HG03066 (cell line): ENCODE measurements around the gene CDPF1.
"Not testable (repeated sequence)": the region's sequence is repeated elsewhere in the genome, so short reads cannot be mapped to it uniquely, and the experiment has no call there.

Experiments
- ATAC-seq: cut with Tn5 transposase; IDR thresholded peaks from one replicate; pipeline ENCODE4 v1.9.1; 2021; ENCODE audit warnings: low read depth; ENCODE audit not compliant: unreplicated experiment

The CDPF1 gene

DNA sequence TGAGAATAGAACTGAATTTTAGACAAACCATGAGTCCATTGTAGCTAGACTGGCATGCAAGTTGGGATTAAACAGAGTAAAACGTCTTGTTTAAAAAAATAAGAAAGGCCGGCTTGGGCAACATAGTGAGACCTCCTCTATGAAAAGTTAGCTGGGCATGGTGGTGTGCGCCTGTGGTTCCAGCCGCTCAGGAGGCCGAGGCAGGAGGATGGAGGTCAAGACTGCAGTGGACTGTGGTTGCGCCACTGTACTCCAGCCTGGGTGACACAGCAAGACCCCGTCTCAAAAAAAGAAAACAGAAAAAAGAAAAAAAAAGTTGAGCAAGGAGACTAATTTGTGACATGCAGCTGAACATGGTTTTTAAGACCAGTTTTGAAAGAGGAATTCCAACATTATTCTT lies 23.5 kb downstream of the CDPF1 start:
- no peak for ATAC-seq

DNA sequence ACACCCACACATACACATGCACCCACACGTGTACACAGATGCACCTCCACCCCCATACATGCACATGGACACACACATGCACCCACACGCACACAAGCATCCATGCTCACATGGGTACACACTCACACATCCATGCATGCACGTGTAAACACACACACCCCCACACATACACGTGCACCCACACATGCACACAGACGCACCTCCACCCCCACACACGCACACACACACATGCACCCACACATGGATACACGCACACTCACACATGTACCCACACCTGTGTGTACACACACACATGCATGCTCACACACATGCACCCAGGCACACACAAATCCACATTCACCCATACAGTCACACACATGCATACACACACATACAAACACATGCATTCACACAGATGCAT lies 24.5 kb downstream of the CDPF1 start:
- ATAC-seq, result no peak

DNA sequence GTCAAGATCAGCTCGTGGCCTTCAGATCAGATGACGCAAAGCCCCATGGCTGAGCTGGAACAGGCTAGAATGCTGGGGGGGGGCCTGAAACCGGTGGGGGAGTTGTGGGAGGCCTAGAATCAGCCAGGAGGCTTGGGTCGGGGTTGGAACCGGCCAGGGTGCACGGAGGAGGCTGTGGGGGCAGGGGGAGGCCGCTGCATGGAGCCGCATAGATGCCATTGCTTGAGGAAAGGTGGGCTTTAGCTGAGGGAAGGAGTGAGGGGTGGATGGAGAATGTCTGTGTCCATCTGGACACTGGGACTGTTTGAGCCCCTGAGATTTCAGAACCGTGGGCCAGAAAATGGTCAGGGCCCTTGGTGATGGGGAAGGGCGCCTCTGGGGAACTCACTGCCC lies 25.2 kb downstream of the CDPF1 start:
- no peak for ATAC-seq

DNA sequence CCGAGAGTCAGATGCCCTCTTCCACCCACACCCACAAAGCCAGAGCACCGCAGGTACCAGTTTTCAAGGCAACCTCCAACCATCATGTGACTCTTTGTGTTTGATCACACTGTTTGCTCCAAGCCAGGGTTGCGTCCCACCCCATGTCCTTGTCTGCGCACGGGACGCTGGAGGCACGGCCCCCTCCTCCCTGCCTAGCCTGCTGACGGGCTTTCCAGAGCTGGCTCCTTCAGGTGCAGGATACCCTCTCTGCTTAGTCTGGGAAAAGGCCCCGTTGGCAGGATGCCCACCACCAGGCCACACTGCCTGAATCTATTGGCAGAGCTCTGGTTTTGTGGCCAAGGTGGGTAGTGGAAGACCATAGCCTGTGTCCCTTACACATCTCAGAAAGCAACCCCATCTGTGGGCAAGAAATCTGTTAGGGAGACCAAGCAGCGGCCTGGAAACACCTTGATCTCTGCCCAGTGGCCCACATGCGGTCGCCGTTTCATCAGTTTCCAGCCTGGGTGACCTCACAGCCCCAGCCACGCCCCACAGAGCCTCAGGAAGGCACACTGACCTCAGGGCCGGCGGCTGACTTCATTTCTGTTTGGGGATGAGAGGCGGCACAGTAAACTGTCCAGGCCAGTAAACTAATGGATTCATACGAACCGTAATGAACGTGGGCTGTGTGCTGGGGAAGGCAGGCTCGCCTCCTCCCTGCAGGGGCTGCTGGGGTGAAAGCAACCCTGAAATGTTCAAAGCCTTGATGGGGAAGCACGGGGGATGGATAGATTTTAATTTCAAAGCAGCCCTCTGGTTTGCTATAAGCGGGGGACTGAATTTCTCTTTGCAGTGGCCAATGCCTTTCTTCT lies 25.8 kb downstream of the CDPF1 start:
- ATAC-seq, result no peak

DNA sequence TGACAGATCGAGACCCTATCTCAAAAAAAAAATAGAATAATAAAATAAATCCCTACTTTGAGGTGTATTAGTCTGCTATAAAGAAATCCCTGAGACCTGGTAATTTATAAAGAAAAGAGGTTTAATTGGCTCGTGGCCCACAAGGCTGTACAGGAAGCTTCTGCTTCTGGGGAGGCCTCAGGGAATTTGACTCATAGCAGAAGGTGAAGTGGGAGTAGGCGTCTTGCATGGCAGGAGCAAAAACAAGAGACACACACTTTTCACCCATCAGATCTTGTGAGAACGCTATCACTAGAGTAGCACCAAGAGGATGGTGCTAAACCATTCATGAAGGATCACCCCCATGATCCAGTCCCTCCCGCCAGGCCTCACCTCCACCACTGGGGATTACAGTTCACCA lies 29.2 kb downstream of the CDPF1 start:
- ATAC-seq, result no peak

DNA sequence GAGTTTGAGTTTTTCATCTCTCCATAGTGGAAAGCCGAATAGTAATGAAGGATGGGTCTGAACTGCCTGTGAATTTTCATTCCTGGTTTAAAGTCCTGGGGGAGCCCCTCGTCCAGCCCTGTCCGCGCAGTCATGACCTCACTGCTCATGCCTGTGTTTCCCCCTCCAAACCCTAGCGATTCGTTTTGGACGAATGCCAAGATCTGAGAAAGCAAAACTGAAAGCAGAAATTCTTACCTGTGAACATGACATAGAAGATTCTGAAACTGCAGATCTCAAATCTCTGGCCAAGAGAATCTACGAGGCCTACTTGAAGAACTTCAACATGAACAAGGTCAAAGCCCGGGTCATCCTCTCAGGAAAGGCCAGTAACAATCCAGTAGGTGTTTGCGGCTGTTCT lies 30.5 kb downstream of the CDPF1 start:
- ATAC-seq, result no peak

DNA sequence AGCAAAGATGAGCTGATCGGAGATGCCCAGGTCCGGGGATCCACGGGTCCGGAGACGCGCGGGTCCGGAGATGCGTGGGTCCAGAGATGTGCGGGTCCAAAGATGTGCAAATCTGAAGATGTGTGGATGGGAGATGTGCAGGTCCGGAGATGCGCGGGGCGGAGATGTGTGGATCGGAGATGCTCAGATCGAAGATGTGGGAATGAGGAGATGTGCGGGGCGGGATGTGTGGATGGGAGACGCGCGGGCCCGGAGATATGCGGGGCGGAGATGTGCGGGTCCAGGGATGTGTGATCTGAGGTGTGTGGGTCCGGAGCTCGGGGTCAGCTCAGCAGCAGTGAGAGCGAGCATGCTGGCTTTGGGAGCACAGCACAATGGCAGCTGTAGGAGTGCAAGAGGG lies 35.5 kb downstream of the CDPF1 start:
- ATAC-seq, result no peak

DNA sequence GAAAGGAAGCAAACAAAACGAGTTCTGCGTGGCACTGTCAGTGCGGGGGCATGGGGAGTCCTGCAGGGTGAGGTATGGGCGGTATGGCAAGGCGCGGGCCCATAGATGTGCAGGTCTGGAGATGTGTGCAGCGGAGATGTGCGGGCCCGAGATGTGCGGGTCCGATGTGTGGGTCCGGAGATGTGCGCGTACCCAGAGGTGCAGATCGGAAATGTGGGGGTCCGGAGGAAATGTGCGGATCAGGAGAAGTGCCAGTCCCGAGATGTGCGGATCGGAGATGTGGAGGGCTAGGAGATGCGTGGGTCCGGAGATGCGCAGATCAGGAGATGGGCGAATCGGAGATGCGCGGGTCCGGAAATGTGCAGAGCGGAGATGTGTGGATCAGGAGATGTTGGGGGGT lies 35.9 kb downstream of the CDPF1 start:
- ATAC-seq, result no peak

DNA sequence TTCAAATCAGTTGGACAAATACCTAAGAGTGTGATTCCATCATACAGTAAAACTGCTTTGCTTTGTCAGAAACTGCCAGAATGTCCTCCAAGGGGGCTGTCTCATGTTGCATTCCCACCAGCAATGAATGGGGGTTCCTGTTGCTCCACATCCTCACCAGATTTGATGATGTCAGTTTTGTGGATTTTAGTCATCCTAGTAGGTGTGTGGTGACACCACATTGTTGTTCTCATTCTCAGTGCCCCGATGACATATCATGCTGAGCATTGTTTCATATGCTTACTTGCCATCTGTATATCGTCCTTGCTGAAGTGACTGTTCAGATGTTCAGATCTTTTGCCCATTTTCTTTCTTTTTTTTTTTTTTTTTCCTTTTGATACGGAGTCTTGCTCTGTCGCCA lies 37.0 kb downstream of the CDPF1 start:
- ATAC-seq, result no peak

DNA sequence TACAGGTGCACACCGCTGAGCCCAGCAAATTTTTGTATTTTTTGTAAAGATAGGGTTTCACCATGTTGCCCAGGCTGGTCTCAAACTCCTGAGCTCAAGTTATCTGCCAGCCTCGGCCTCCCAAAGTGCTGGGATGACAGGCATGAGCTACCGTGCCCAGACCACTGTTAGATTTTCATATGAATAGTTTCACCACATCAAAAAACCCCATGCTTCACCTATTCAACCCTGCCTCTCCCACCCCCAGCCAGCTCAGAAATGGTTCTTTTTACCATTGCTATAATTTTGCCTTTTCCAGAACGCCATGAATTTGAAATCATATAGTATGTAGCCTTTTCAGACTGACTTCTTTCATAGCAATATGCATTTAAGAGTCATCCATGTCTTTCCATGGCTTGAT lies 37.9 kb downstream of the CDPF1 start:
- no peak for ATAC-seq

DNA sequence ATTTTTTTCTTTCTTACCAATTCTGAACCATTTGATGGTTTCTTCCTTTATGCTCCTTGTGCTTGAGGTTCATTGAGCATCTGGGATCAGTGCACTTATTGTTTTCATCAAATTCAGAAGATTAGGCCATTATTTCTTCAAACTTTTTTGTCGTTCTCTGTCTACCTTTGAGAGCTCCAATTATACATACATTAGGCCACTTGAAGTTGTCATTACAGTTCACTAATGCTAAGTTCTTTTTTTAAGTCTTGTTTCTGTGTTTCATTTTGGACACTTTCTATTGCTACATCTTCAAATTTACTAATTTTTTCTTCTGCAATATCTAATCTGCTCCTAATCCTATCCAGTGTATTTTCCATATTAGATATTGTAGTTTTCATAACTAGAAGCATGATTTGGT lies 40.8 kb downstream of the CDPF1 start:
- ATAC-seq, result no peak

DNA sequence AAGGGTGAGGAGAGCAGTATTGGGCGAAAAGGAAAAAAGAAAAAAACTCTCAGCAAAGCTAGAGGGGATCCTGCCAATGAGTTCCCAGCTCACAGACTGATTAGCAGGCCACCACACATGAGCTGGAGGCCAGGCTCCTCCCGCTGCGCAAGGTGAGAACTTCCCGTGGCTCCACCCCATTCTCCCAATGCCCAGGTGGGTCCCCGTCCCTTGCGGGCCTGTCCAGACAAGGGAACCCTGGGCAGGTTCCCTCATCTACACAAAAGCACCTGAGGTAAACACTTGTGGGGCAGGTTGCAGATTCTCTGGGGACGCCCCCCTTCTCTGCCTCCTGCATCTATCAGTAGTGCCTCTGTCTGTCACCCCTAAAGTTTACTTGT lies 46.5 kb downstream of the CDPF1 start:
- no peak for ATAC-seq

DNA sequence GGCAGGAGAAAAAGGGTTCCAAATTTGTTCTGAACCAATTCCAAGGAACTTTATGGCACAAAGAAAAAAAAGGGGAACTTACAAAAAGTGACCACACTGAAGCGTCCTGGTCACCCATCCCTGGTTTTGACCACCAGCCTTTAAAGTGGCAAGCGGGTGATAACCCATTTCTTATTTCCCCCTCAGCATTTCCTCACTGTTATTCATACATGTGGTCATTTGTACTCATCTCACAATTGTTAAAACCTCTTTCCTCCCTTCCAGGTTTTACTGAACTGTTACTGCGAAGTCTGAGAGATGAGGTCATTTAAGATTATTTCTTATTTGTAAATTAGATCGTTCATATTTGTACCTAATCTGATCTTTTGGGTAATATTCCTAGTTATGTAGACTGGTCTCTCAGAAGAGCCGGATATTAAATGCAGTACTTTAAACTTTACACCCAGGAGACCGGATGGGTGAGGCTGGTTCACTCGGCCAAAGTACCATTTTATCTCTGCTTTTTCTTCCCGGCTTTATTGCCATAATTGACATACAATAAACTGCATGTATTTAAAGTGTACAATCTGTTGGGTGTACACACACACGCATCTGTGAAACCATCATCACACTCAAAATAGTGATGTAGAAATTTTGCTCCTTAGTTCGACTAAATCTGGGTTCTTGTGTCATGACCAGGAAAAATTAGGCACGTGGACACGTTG lies 47.0 kb downstream of the CDPF1 start:
- ATAC-seq, result no peak

DNA sequence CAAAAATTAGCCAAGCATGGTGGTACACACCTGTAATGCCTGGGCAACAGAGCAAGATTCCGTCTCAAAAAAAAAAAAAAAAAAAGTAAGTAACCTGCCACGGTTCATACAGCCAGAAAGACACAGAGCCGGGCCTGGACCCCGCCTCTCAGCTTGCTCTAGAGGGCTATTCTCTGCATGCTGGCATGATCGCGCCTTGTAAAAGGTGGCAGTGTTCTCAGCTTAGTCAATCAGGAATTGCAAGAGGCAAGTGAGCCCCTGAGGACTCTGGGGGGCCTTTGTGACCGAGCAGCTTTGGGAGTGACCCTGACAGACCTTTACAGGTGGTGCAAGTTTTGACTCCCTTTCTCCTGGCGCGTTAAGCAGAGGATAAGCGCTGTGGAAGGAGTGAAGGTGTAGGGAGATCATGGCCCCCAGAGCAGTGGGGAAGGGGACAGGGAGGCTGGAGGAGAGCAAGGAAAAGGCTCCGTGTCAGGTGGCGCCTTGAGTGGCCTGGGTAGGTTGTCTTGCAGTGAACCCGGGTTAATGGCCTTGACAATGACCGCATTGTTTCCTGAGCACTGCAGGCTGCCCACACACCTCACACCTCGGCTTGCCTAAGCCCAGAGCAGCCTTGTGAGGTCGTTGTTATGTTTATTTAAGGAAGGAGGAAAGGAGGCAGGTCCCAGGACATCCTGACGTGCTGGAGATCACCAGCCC lies 48.9 kb downstream of the CDPF1 start:
- no peak for ATAC-seq

DNA sequence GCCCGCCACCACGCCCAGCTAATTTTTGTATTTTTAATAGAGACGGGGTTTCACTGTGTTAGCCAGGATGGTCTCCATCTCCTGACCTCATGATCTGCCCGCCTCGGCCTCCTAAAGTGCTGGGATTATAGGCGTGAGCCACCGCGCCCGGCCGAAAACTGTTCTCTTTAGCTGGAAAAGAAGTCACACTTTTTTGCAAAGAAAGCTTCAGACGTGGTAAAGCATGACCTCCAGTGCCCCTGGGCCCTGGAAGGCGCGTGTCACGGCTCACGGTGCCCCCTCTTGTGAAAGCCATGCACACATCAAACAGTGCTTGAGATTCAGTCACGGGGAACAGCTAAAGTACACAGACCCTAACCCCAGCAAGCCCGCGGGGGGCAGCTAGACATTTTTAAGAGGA lies 51.3 kb downstream of the CDPF1 start:
- ATAC-seq, result not testable (repeated sequence)

DNA sequence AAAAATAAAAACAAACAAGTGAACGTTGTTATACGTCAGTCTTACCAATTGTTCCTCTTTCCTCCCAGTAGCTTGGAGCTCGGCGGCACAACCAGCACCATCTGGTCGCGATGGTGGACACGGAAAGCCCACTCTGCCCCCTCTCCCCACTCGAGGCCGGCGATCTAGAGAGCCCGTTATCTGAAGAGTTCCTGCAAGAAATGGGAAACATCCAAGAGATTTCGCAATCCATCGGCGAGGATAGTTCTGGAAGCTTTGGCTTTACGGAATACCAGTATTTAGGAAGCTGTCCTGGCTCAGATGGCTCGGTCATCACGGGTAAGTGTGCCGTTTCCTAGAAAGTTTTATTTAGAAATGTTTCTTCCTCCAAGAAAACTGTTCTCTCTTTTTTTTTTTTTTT lies 51.8 kb downstream of the CDPF1 start:
- no peak for ATAC-seq

DNA sequence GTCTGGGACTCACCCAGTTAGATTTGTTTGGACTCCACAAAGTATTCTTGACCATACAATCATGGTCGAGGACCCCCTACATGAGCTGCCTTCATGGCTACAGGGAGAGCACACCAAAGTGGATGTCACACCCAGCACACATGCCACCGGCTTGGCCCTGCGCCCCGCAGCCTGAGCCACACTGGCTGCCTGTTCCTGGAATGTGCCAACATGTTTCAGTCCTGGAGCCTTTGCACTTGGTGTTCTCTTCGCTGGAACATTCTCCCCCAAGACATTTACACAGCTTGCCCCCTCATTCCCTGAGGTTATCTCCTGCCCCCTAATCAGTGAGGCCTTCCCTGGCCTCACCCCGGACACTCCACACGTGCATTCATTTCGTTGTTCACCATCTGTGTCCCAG lies 53.8 kb downstream of the CDPF1 start:
- no peak for ATAC-seq

DNA sequence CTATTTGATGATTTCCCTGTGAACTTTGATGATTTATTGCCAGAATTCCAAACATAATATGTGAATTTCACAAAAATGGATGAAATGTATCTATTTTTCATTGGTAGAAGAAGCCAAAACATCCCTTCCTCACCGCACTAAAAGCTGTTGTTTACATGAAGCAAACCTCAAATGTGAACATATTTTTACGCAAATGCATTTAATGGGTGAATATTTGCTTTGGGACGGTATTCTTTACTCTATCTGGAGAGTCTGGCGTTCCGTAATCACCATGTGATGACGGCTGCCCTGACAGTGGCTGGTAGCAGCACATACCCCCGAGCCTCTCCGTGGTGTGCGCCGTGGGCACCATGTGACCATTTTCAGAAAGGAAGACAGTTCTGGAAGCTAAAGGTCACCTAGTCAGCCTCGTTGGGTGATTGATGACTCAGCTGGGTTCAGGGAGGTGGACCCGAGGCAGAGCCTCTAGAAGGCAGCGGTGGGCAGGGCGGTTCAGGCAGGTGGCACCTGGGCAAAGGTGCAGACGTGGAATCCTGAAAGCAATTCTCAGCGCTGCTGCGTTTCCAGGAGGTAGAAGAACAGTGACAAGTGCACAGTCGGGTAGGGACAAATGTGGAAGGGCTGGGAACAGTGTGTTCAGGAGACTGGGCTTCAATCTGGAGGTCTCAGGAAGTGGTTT lies 54.5 kb downstream of the CDPF1 start:
- ATAC-seq, result no peak
